Ishikawa (cell line): Measurements from ENCODE around the gene CCNE1.

Experiments
- CEBPB ChIP-seq: IDR thresholded peaks from 2 replicates; pipeline ENCODE4 v1.6.1; 2012
- CREB1 ChIP-seq: IDR thresholded peaks from 2 replicates; pipeline ENCODE4 v1.6.1; 2012; ENCODE audit warnings: low read depth
- EGR1 ChIP-seq: IDR thresholded peaks from 2 replicates; pipeline ENCODE4 v1.6.1; 2012
- EP300 ChIP-seq: IDR thresholded peaks from 2 replicates; pipeline ENCODE4 v1.6.1; 2012; ENCODE audit warnings: borderline replicate concordance
- FOXM1 ChIP-seq: IDR thresholded peaks from 2 replicates; pipeline ENCODE4 v1.6.1; 2012; ENCODE audit warnings: low read depth, borderline replicate concordance
- NFIC ChIP-seq: IDR thresholded peaks from 2 replicates; pipeline ENCODE4 v1.6.1; 2012
- RAD21 ChIP-seq: IDR thresholded peaks from 2 replicates; pipeline ENCODE4 v1.6.1; 2012; ENCODE audit warnings: low read depth
- TAF1 ChIP-seq: IDR thresholded peaks from 2 replicates; pipeline ENCODE4 v1.6.1; 2012; ENCODE audit warnings: low read depth, mild to moderate bottlenecking
- TCF12 ChIP-seq: IDR thresholded peaks from 2 replicates; pipeline ENCODE4 v1.6.1; 2012; ENCODE audit warnings: low read depth
- TEAD4 ChIP-seq: IDR thresholded peaks from 2 replicates; pipeline ENCODE4 v1.6.1; 2012
- YY1 ChIP-seq: IDR thresholded peaks from 2 replicates; pipeline ENCODE4 v1.6.1; 2012; ENCODE audit warnings: low read depth
- ZBTB7A ChIP-seq: IDR thresholded peaks from 2 replicates; pipeline ENCODE4 v1.6.1; 2012; ENCODE audit warnings: low read depth
- TF ChIP-seq, protein P1 (sequence below): IDR thresholded peaks from 2 replicates; pipeline ENCODE4 v1.6.1; 2012
- TF ChIP-seq, protein P2 (sequence below): IDR thresholded peaks from 2 replicates; pipeline ENCODE4 v1.6.1; 2012; ENCODE audit warnings: low read depth, mild to moderate bottlenecking
- TF ChIP-seq, protein P3 (sequence below): IDR thresholded peaks from 2 replicates; pipeline ENCODE4 v1.6.1; 2012

Gene CCNE1

DNA sequence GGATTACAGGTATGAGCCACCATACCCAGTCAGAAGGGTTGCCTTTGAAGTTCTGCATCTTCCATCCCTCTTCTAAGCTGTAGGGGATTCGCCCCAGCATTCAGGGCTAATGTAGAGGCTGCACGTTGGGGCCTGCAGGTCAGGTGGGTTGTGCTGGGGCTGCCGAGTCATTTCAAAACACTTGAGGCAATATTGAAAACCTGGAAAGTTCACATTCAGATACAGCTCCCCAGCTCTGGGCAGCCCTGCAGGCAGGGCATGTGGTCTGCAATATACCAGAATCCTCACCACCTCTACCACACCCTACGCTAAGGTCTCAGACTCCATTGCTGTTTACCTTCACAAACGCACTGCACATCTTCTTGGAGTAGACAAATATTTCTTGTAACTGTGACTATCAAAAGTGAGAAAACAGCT is 24.6 kb downstream of the CCNE1 start:
- TF ChIP-seq CREB1 (no peak), CEBPB (no peak), YY1 (no peak), ZBTB7A (no peak), TEAD4 (no peak), TAF1 (no peak), NFIC (no peak), FOXM1 (no peak), RAD21 (no peak), TCF12 (no peak), EGR1 (no peak), EP300 (no peak)
- TF ChIP-seq, protein P1, sequence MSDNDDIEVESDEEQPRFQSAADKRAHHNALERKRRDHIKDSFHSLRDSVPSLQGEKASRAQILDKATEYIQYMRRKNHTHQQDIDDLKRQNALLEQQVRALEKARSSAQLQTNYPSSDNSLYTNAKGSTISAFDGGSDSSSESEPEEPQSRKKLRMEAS = no peak
- TF ChIP-seq, protein P2, sequence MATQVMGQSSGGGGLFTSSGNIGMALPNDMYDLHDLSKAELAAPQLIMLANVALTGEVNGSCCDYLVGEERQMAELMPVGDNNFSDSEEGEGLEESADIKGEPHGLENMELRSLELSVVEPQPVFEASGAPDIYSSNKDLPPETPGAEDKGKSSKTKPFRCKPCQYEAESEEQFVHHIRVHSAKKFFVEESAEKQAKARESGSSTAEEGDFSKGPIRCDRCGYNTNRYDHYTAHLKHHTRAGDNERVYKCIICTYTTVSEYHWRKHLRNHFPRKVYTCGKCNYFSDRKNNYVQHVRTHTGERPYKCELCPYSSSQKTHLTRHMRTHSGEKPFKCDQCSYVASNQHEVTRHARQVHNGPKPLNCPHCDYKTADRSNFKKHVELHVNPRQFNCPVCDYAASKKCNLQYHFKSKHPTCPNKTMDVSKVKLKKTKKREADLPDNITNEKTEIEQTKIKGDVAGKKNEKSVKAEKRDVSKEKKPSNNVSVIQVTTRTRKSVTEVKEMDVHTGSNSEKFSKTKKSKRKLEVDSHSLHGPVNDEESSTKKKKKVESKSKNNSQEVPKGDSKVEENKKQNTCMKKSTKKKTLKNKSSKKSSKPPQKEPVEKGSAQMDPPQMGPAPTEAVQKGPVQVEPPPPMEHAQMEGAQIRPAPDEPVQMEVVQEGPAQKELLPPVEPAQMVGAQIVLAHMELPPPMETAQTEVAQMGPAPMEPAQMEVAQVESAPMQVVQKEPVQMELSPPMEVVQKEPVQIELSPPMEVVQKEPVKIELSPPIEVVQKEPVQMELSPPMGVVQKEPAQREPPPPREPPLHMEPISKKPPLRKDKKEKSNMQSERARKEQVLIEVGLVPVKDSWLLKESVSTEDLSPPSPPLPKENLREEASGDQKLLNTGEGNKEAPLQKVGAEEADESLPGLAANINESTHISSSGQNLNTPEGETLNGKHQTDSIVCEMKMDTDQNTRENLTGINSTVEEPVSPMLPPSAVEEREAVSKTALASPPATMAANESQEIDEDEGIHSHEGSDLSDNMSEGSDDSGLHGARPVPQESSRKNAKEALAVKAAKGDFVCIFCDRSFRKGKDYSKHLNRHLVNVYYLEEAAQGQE = no peak
- TF ChIP-seq, protein P3, sequence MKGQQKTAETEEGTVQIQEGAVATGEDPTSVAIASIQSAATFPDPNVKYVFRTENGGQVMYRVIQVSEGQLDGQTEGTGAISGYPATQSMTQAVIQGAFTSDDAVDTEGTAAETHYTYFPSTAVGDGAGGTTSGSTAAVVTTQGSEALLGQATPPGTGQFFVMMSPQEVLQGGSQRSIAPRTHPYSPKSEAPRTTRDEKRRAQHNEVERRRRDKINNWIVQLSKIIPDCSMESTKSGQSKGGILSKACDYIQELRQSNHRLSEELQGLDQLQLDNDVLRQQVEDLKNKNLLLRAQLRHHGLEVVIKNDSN = no peak

DNA sequence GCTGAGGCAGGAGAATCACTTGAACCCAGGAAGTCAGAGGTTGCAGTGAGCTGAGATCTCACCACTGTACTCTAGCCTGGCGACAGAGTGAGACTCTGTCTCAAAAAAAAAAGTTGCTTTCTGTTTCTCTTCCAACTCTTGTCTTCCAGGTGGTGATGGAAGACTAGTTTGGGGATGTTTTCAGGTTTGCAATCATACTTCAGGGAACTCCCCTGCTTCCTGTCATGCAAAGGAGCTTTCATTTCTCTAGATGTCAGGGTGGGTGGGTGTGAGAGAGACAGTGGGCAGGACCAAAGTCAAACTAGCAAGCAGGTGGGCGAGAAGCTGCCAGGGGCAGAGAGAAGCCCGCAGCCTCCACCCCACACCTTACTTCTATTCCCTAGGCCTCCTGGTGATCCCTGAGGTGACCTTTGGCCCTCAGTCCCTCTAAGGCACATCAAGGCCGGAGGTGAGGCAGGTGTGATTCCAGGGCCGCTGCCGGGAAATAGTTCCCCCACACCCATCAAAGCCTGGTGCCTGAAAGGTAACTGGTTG is 25.7 kb downstream of the CCNE1 start:
- no peak for TF ChIP-seq TAF1
- TF ChIP-seq FOXM1 = no peak
- no peak for TF ChIP-seq EP300
- TF ChIP-seq, protein P3 = no peak
- no peak for TF ChIP-seq EGR1
- no peak for TF ChIP-seq ZBTB7A
- no peak for TF ChIP-seq CREB1
- no peak for TF ChIP-seq NFIC
- TF ChIP-seq, protein P1 = no peak
- TF ChIP-seq CEBPB = no peak
- TF ChIP-seq YY1 = no peak
- no peak for TF ChIP-seq TCF12
- no peak for TF ChIP-seq RAD21
- TF ChIP-seq, protein P2 = no peak
- no peak for TF ChIP-seq TEAD4

DNA sequence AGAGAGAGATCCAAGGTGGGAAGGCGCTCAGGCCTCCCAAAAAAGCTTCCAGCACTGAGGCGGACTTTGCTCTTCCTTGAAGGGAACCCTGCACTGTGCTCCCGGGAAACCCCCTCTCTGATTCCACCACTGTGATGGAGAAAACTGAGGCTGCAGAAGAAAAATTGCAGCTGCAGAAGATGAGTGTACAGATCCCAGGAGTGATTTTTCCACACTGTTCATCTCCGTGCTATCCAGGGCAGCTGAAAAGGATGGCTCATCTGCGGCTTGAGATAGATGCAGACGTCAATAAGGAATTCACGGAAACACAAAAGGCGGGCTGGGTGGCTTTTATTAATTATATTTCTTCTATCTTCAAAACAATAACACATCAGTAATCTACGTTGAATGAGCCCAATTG is 26.2 kb downstream of the CCNE1 start:
- TF ChIP-seq, protein P1 = no peak
- no peak for TF ChIP-seq EGR1
- no peak for TF ChIP-seq CREB1
- TF ChIP-seq, protein P2 = no peak
- no peak for TF ChIP-seq NFIC
- TF ChIP-seq YY1 = no peak
- TF ChIP-seq EP300 = no peak
- no peak for TF ChIP-seq FOXM1
- TF ChIP-seq RAD21 = no peak
- TF ChIP-seq ZBTB7A = no peak
- TF ChIP-seq, protein P3 = no peak
- no peak for TF ChIP-seq TAF1
